Skeletal muscle satellite cell (primary cell): ENCODE results near the gene CDS2.

ENCODE experiments used
- H3K27me3 ChIP-seq: 2 replicates; pipeline ENCODE4 v1.7.0; 2013; ENCODE audit warnings: low read length; ENCODE audit not compliant: control insufficient read depth, insufficient read depth
- H3K36me3 ChIP-seq: 2 replicates; pipeline ENCODE4 v1.7.0; 2013; ENCODE audit warnings: mild to moderate bottlenecking, control low read depth, low read length; ENCODE audit not compliant: insufficient read depth
- H3K4me1 ChIP-seq: 2 replicates; pipeline ENCODE4 v1.7.0; 2013; ENCODE audit warnings: low read length; ENCODE audit not compliant: control insufficient read depth, insufficient read depth
- H3K4me2 ChIP-seq: 2 replicates; pipeline ENCODE4 v1.7.0; 2013; ENCODE audit warnings: mild to moderate bottlenecking, low read length
- H3K4me3 ChIP-seq: 2 replicates; pipeline ENCODE4 v1.7.0; 2013; ENCODE audit warnings: low read length
- H3K9ac ChIP-seq: 2 replicates; pipeline ENCODE4 v1.7.0; 2013; ENCODE audit warnings: mild to moderate bottlenecking, low read depth, low read length, moderate library complexity
- H3K9me3 ChIP-seq: replicated peaks from 2 replicates; pipeline ENCODE4 v1.7.0; 2013; ENCODE audit warnings: mild to moderate bottlenecking, control low read depth, low read length

CDS2 gene

DNA sequence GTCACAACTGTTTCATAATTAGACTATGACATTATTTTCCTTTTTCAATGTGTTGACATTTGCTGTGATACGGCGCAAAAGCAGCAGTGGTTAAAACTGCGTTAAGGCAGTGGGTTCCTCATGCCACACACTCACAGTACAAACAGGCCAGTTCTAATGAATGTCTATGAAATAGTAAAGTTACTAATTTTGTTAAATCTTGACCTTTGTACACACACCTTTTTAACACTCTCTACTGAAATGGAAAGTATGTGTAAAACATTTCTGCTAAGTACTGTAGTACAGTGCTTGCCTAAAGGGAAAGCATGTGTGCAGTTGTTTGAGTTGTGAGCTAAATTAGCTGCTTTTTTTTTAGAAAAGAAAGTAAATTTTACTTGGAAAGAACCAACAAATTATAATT, 60.3 kb downstream of the CDS2 start:
- Histone ChIP-seq H3K27me3 (no peaks in the 10 kb centered on the region), H3K4me1 (peaks cover 6% of the 10 kb centered on the region), H3K4me2 (no peak overlapping the region), H3K9me3 (no peaks in the 10 kb centered on the region), H3K4me3 (no peak overlapping the region), H3K9ac (no peak overlapping the region), H3K36me3 (peaks cover 24% of the 10 kb centered on the region)

DNA sequence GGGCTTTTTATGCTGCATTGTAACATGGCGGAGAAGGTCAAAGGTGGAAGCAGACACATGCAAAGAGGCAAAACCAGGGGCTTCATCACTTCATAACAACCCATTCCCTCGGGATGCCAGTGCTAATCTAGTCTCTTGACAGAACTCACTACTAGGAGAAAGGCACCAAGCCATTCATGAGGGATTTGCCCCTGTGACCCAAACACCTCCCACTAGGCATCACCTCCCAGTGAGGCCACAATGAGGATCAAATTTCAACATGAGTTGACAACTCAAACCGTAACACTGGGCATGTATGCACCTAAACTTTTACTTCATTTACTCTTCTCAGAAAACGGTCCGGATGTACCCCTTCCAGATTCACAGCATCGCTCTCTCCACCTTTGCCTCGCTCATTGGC, 61.9 kb downstream of the CDS2 start:
- no peak overlapping the region for H3K9ac ChIP-seq
- H3K36me3 ChIP-seq, result peaks cover 17% of the 10 kb centered on the region
- H3K27me3 ChIP-seq, result no peaks in the 10 kb centered on the region
- H3K4me1 ChIP-seq, result no peaks in the 10 kb centered on the region
- H3K4me3 ChIP-seq, result no peak overlapping the region
- H3K4me2 ChIP-seq, result no peak overlapping the region
- no peaks in the 10 kb centered on the region for H3K9me3 ChIP-seq

DNA sequence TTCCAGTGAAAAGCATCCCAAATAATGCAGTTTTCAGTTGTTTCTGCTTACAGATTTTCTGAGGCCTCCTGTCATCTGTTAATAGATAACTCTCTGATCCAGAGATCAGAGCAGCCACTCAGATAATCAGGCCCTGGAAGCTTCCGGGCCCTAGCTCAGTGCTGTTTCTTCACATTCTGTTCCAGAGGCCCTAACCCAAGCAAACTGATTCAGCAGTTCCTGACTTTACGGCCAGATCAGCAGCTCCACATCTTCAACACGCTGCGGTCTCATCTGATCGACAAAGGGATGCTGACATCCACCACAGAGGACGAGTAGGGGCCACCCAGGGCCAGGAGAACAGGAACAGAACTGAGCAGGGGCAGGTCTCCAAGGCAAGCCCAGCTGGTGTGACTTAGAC, 63.1 kb downstream of the CDS2 start:
- no peak overlapping the region for H3K4me3 ChIP-seq
- H3K27me3 ChIP-seq, result no peaks in the 10 kb centered on the region
- H3K36me3 ChIP-seq, result peaks cover 23% of the 10 kb centered on the region
- H3K9me3 ChIP-seq, result no peaks in the 10 kb centered on the region
- no peak overlapping the region for H3K4me2 ChIP-seq
- H3K4me1 ChIP-seq, result no peaks in the 10 kb centered on the region
- no peak overlapping the region for H3K9ac ChIP-seq

DNA sequence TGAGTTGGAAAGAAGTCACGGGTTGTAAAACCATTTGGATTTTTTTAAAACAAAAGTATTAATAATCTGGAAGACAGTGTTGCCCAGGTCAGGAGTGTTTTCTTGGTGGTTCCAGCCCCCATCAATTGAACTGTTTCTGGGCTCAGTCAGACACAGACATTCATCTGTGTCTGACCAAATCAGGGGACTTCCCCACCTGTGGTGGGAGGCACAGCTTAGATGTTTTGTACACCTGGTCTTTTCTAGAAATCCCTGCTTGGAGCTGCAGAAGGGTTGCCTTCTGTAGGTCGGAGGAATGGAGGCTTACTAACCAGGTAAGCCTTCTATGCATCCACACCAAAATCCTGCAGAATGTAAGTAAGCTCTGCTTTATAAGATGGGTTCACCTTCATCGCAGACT, 63.6 kb downstream of the CDS2 start:
- Histone ChIP-seq H3K27me3 (no peaks in the 10 kb centered on the region), H3K4me2 (no peak overlapping the region), H3K9me3 (no peaks in the 10 kb centered on the region), H3K36me3 (peaks cover 23% of the 10 kb centered on the region), H3K9ac (no peak overlapping the region), H3K4me3 (no peak overlapping the region), H3K4me1 (no peaks in the 10 kb centered on the region)

DNA sequence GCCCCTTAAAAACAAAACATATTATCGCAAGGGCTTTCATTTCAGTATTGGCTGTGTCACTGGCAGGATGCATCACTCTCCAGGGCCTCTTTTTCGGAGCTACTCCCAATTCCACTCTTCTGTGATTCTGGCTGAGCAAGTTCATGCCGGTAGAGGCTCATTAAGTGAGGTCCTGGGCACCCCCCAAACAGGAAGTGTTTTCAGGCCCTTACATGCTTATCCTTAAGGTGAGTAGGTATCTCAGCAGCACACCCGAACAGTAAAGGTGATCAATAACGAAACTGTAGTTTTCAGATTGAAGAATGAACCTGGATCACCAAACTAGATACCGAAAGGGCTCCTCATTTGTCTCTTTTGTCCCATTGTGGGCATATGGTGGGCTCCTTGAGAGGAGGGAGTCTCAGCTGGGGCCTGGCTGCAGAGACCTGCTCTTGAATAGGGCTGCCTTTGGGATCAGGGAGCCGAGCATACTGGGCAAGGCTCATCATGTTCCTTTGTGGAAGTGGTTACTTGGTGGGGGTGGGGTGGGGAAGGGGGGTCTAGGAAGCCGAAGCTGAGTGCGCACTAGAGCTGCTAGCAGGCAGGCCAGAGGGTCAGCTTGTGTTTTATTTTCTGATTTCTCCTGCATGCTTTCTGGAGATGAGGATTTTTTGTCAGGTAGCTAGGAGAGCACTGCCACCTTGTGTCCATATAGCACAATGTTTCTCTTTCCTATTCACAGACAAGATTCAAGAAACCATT, 65.2 kb downstream of the CDS2 start:
- Histone ChIP-seq H3K4me3 (no peak overlapping the region), H3K9ac (no peak overlapping the region), H3K9me3 (no peaks in the 10 kb centered on the region), H3K4me2 (no peak overlapping the region), H3K4me1 (no peaks in the 10 kb centered on the region), H3K27me3 (no peaks in the 10 kb centered on the region), H3K36me3 (peaks cover 23% of the 10 kb centered on the region)

DNA sequence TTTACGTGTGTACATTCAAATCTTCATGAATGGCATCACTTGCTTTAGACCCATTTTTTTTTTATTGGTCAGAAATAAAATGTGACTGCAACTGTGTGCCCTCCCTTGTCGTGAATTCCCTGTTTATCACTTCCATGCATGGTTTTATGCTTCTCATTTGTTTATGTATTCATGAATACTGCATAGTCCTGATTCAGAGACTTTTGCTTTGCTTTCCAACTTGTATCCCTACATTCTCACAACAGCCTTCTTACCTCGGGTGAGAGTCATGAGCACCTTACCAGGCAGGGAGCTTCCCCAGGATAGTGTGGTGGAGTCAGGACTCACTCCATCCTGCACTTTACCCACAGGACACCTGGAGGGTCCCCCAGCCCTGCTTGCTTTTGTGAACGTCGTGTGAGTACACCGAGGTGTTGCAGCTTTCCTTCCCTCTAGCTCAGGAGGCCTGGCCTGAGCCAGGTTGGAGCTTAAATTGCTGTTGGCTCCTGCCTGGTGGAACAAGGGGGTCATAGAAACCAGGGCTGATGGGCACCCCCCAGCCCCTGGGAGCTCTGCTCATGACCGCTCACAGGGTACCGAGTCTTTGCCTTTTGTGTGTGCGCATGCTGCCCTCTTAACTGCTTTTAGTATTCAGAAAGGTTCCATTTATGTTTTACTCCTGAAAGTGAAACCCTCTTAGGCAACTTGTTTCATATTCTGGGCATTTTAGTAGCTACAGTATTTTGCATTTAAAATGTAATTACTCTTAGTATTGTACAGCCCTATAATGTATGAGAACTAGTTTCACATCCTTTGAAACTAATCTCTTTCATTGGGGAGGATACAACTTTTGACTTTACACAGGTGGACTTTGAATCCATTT, 66.0 kb downstream of the CDS2 start:
- Histone ChIP-seq H3K9ac (no peak overlapping the region), H3K4me1 (no peaks in the 10 kb centered on the region), H3K4me3 (no peak overlapping the region), H3K36me3 (peaks cover 23% of the 10 kb centered on the region), H3K4me2 (no peak overlapping the region), H3K9me3 (no peaks in the 10 kb centered on the region), H3K27me3 (no peaks in the 10 kb centered on the region)

DNA sequence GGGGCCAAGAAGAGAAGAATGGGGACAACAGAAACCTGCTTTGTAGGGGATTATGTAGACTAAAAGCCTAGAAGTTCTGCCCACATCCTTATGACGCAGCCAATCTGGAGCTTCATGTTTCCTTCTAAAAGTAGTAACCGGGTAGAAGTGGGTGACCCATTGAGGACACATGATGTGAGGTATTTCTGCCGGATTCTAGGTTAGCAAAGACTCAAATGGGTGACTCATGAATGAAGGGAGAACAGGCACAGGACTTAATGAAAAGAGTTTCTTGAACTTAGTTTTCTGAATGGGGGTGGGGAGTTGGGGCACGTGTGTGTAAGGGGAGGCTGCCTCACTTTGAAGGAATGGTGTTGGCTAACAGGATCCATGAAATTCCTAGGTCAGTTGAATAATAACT, 68.8 kb downstream of the CDS2 start:
- Histone ChIP-seq H3K4me3 (no peak overlapping the region), H3K9me3 (no peaks in the 10 kb centered on the region), H3K4me1 (no peaks in the 10 kb centered on the region), H3K4me2 (no peak overlapping the region), H3K36me3 (peaks cover 16% of the 10 kb centered on the region), H3K9ac (no peak overlapping the region), H3K27me3 (no peaks in the 10 kb centered on the region)

DNA sequence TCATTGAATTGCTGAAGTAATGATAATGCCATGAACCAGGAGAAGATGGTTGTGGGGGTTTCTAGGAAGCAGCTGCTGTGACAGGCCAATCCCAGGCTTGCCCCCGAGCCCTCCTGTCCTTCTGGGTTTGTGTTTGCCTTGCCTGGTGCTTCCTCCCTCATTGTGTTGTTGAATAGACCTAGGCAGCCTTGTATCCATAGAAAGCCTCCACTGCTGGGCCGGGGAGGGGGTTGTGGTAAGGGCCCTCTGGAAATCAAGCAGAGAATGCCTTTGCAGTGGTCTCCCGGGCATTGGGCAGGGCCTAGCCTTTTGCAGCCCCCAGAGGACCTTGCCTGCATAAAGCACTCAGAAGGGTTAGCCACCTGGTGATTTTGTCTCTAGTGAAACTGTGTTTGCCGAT, 69.3 kb downstream of the CDS2 start:
- no peak overlapping the region for H3K9ac ChIP-seq
- H3K27me3 ChIP-seq, result no peaks in the 10 kb centered on the region
- no peak overlapping the region for H3K4me3 ChIP-seq
- no peaks in the 10 kb centered on the region for H3K4me1 ChIP-seq
- H3K9me3 ChIP-seq, result no peaks in the 10 kb centered on the region
- H3K36me3 ChIP-seq, result peaks cover 16% of the 10 kb centered on the region
- H3K4me2 ChIP-seq, result no peak overlapping the region

DNA sequence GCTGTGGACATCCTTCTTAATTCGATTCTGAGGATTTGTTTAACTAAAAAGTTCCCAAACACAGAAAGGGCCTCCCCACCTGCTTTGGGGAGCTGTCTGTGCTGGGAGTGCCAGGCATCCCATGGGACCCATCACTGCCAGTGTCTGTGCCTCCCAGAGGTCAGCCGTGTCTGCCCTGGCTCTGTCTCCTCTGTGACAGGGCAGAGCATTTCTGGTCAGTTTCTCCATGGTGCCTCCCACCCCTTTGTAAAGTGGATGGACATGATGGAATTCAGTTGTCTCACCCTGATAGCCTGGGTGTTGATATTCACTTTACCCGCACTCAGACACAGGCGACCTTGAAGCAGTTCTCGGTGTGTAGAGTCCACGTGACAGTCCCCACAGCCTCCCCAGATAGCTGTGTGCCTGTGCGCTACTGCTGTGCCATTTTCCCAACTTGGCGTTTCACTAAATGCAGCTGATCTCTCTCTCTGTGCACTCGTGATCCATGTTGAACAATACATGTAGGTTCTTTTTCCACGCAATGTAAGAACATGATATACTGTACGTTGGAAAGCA, 70.5 kb downstream of the CDS2 start:
- Histone ChIP-seq H3K27me3 (no peaks in the 10 kb centered on the region), H3K4me3 (no peak overlapping the region), H3K4me1 (no peaks in the 10 kb centered on the region), H3K9me3 (no peaks in the 10 kb centered on the region), H3K36me3 (peaks cover 12% of the 10 kb centered on the region), H3K4me2 (no peak overlapping the region), H3K9ac (no peak overlapping the region)

DNA sequence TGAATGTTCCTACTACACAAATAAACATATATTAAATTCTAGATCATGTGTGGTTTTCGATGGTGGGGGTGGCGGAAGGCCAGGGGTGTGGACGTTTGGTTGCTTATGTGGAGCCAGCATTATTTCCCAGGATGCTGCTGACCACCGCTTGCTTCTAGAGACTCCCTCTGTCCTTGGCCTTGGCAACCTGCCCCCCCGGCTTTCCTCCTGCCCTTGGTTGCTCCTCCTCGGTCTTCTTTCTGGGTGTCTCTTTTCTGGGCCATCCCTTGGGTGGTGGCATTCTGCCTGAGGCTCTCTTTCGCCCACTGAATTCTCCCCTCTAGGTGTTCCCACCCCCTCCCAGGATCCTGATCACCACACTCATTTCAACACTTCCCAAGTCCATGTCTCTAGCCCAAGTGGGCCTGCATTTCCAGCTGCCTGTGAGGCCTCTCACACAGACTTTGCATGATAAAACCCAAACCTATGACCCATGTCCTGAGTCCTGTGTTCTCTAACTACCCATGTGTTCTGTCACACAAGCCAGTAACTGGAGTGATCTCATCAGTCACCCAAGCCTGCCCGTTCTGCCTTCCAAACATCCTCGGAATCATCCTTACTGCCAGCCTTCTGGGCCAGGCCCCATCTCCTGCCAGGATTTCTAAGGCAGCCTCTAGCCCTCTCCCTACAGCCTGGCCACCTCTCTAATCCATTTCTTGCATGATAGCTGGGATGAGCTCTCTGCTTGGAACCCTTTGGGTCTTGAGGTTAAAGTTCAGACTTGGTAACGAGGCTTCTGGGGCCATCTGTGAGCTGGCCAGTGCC, 71.2 kb downstream of the CDS2 start:
- peaks cover 8% of the 10 kb centered on the region for H3K36me3 ChIP-seq
- H3K4me2 ChIP-seq, result no peak overlapping the region
- H3K4me1 ChIP-seq, result no peaks in the 10 kb centered on the region
- no peak overlapping the region for H3K4me3 ChIP-seq
- no peak overlapping the region for H3K9ac ChIP-seq
- H3K9me3 ChIP-seq, result no peaks in the 10 kb centered on the region
- H3K27me3 ChIP-seq, result no peaks in the 10 kb centered on the region

DNA sequence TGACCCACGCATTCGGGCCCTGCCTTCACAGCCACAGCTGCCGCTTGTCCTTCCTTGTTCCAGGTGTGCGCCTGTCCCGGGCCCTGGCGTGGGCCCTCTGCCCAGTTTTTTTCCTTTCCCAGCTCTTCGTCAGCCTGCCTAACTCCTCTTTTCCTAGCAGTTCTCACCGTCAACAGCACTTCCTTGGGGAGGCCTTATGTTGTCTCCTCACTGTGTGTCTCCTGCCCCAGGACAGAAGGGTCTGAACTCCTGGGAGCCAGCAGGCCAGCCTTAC, 71.8 kb downstream of the CDS2 start:
- H3K4me2 ChIP-seq, result no peak overlapping the region
- no peak overlapping the region for H3K4me3 ChIP-seq
- no peaks in the 10 kb centered on the region for H3K9me3 ChIP-seq
- H3K36me3 ChIP-seq, result peaks cover 8% of the 10 kb centered on the region
- H3K4me1 ChIP-seq, result no peaks in the 10 kb centered on the region
- no peak overlapping the region for H3K9ac ChIP-seq
- H3K27me3 ChIP-seq, result no peaks in the 10 kb centered on the region
